Jurkat, Clone E6-1 (cell line): Measurements from ENCODE around the gene TMA16.

Source experiments
- DNase-seq: peaks from one replicate; pipeline ENCODE4 v3.0.0-alpha.2; 2011; ENCODE audit warnings: low read depth, low spot score
- H3K4me3 ChIP-seq: 2 replicates; pipeline ENCODE4 v1.5.1; 2011; ENCODE audit warnings: mild to moderate bottlenecking, low read length, control low read depth, moderate library complexity

Gene TMA16

GRCh38 chr4:163554870-163555465 lies 60.5 kb downstream of the TMA16 start:
- DNase-seq, result no peak
- no peak overlapping the region for H3K4me3 ChIP-seq

- DNase-seq, result no peak
- no peak overlapping the region for H3K4me3 ChIP-seq
These were observed 61.7 kb downstream of the TMA16 start for GRCh38 chr4:163556177-163556576.

- DNase-seq, result no peak
These were observed 62.3 kb downstream of the TMA16 start for GRCh38 chr4:163556650-163557391.

GRCh38 chr4:163558539-163559044 lies 64.1 kb downstream of the TMA16 start:
- H3K4me3 ChIP-seq, result no peak overlapping the region
- no peak for DNase-seq

More at GRCh38 chr4:163556650-163557391, 62.3 kb downstream of the TMA16 start:
- H3K4me3 ChIP-seq, result no peak overlapping the region

- no peak for DNase-seq
- H3K4me3 ChIP-seq, result no peak overlapping the region
These were observed 68.0 kb downstream of the TMA16 start for GRCh38 chr4:163562496-163562895.

- DNase-seq, result no peak
- no peak overlapping the region for H3K4me3 ChIP-seq
These were observed 69.1 kb downstream of the TMA16 start for GRCh38 chr4:163563592-163563991.

GRCh38 chr4:163564221-163564720 lies 69.8 kb downstream of the TMA16 start:
- H3K4me3 ChIP-seq, result no peak overlapping the region
- no peak for DNase-seq

GRCh38 chr4:163565226-163566135 lies 71.0 kb downstream of the TMA16 start:
- no peak for DNase-seq

GRCh38 chr4:163566257-163566796 lies 71.8 kb downstream of the TMA16 start:
- H3K4me3 ChIP-seq, result no peak overlapping the region

More at GRCh38 chr4:163565226-163566135, 71.0 kb downstream of the TMA16 start:
- H3K4me3 ChIP-seq, result no peak overlapping the region

GRCh38 chr4:163568843-163569242 lies 74.4 kb downstream of the TMA16 start:
- no peak for DNase-seq

More at GRCh38 chr4:163566257-163566796, 71.8 kb downstream of the TMA16 start:
- no peak for DNase-seq

More at GRCh38 chr4:163568843-163569242, 74.4 kb downstream of the TMA16 start:
- no peak overlapping the region for H3K4me3 ChIP-seq
